K562 (cell line): ENCODE data around the gene BRWD1. TPM values are rescaled to one million over a fixed set of nuclear protein-coding genes. Genes with fewer than 3 reads are reported as not detected.
A peak's percentile ranks its signal among the peaks of the same experiment; 100 is the strongest.

Source experiments
- ATAC-seq: fragments of 200-7000 bp; cut with Tn5 transposase; 3 replicates; pipeline ENCODE4 v1.9.1; 2020; ENCODE audit warnings: moderate library complexity
- BruUV-seq: library from RNA; stranded (reverse); fragments of 400-500 nt; replicated peaks from 2 replicates; lab custom pipeline; 2021; lab: Mats Ljungman, UMichigan
- CTCF ChIA-PET: fragments of 300-600 bp; formaldehyde crosslinking; extraction: SDS; loops from one replicate; lab custom pipeline; 2021; ENCODE audit warnings: low intra/inter-chr PET ratio; lab: Yijun Ruan, JAX
- POLR2A ChIA-PET: fragments of 300-600, 350-650 bp; sonication (Branson Sonifier 250); formaldehyde crosslinking; extraction: SDS; loops from one replicate; lab custom pipeline; 2021; ENCODE audit warnings: antibody characterized with exemption, inconsistent platforms; lab: Yijun Ruan, JAX
- DNase-seq, 4 experiments: peaks; one replicate each; pipeline versions ENCODE4 v3.0.0 to v3.0.0-alpha.2; 2011 to 2018; ENCODE audit warnings: low spot score in 3 of 4, mixed read lengths in 3 of 4; ENCODE audit errors: extremely low read depth in 1 of 4
- FAIRE-seq: peaks from 2 replicates; lab custom pipeline; 2011; peaks lifted over from hg19 to GRCh38; lab: Jason Lieb, UNC
- H2AFZ ChIP-seq: 2 replicates; pipeline ENCODE4 v1.6.0; 2011; ENCODE audit warnings: low read depth, low read length, control low read depth, inconsistent platforms
- H3K27ac ChIP-seq: fragments of 200-600 bp; 3 replicates; pipeline ENCODE4 v1.8.0; 2011; ENCODE audit warnings: low read depth, mild to moderate bottlenecking, control low read depth, inconsistent platforms, low read length, moderate library complexity, mixed read lengths; ENCODE audit errors: extremely low read depth
- H3K27me3 ChIP-seq, 2 experiments: fragments of 300-600 bp in 1 of 2; 2 replicates in 1 of 2; 3 replicates in 1 of 2; pipeline versions ENCODE4 v1.6.0 to v1.8.0; 2011; ENCODE audit warnings: inconsistent platforms in 2 of 2, low read length in 2 of 2, mild to moderate bottlenecking in 1 of 2, mixed read lengths in 1 of 2, moderate library complexity in 1 of 2; ENCODE audit not compliant: control insufficient read depth in 2 of 2, insufficient read depth in 2 of 2
- H3K36me3 ChIP-seq: fragments of 300-600 bp; 3 replicates; pipeline ENCODE4 v1.8.0; 2011; ENCODE audit warnings: mild to moderate bottlenecking, low read length, inconsistent platforms; ENCODE audit not compliant: control insufficient read depth, insufficient read depth
- H3K4me1 ChIP-seq, 2 experiments: fragments of 200-600 bp in 1 of 2; replicated peaks in 1 of 2; 2 replicates in 1 of 2; 3 replicates in 1 of 2; pipeline versions ENCODE4 v1.5.1 to v1.8.0; 2011; ENCODE audit warnings: inconsistent platforms in 2 of 2, low read length in 2 of 2, mild to moderate bottlenecking in 1 of 2, mixed read lengths in 1 of 2, moderate library complexity in 1 of 2; ENCODE audit not compliant: control insufficient read depth in 2 of 2, insufficient read depth in 2 of 2
- H3K4me2 ChIP-seq: 2 replicates; pipeline ENCODE4 v1.6.1; 2011; ENCODE audit warnings: low read length, control low read depth, inconsistent platforms, mixed read lengths; ENCODE audit not compliant: insufficient read depth
- H3K4me3 ChIP-seq: fragments of 200-600 bp; sonication (generic), shearing (Covaris generic); 2 replicates; pipeline ENCODE4 v1.5.1; 2016; ENCODE audit warnings: control low read depth, inconsistent platforms
- H3K79me2 ChIP-seq: fragments of 200-600 bp; 3 replicates; pipeline ENCODE4 v1.8.0; 2011; ENCODE audit warnings: low read length, inconsistent platforms; ENCODE audit not compliant: control insufficient read depth, insufficient read depth
- H3K9ac ChIP-seq, 2 experiments: 2 replicates each; pipeline versions ENCODE4 v1.6.0 to v1.6.1; 2011; ENCODE audit warnings: low read depth in 2 of 2, low read length in 2 of 2, control low read depth in 1 of 2, inconsistent platforms in 1 of 2, mild to moderate bottlenecking in 1 of 2, mixed read lengths in 1 of 2; ENCODE audit not compliant: insufficient read depth in 1 of 2
- H3K9me1 ChIP-seq: one replicate; pipeline ENCODE4 v1.6.0; 2011; ENCODE audit warnings: inconsistent platforms, mild to moderate bottlenecking, low read length, moderate library complexity; ENCODE audit not compliant: control insufficient read depth, insufficient read depth
- H3K9me3 ChIP-seq: replicated peaks from 2 replicates; pipeline ENCODE4 v1.5.1; 2011; ENCODE audit warnings: low read depth, low read length, inconsistent platforms; ENCODE audit not compliant: control insufficient read depth, insufficient read depth
- H4K20me1 ChIP-seq: replicated peaks from 2 replicates; pipeline ENCODE4 v1.6.1; 2011; ENCODE audit warnings: low read length, inconsistent platforms, mixed read lengths; ENCODE audit not compliant: control insufficient read depth, insufficient read depth
- CCAR2 ChIP-seq: fragments of 200-400 bp; formaldehyde crosslinking; IDR thresholded peaks from 2 replicates; pipeline ENCODE4 v1.6.1; 2017; ENCODE audit warnings: mild to moderate bottlenecking, low read depth, low read length
- CHCHD3 ChIP-seq: fragments of 250-450 bp; sonication (Bioruptor Pico); IDR thresholded peaks from 2 replicates; pipeline ENCODE4 v2.1.2; 2022; ENCODE audit warnings: mild to moderate bottlenecking
- ETV5 ChIP-seq: sonication (generic); formaldehyde crosslinking; IDR thresholded peaks from 2 replicates; pipeline ENCODE4 v1.4.0; 2020; ENCODE audit warnings: low read depth, mild to moderate bottlenecking, missing genetic modification reagents
- FOXK2 ChIP-seq, 2 experiments: fragments of 450-650 bp; IDR thresholded peaks in 1 of 2; conservative IDR thresholded peaks in 1 of 2; 2 replicates each; pipeline ENCODE4 v1.6.1; 2016; ENCODE audit warnings: low read depth in 2 of 2, mild to moderate bottlenecking in 1 of 2
- MCM2 ChIP-seq: fragments of 450-650 bp; IDR thresholded peaks from 2 replicates; pipeline ENCODE4 v1.6.1; 2017; ENCODE audit warnings: low read depth, mild to moderate bottlenecking
- MYNN ChIP-seq, 2 experiments: sonication (generic); formaldehyde crosslinking in 1 of 2; IDR thresholded peaks; 2 replicates each; pipeline versions ENCODE4 v1.5.0 to v1.6.1; 2016 to 2020; ENCODE audit warnings: antibody characterized with exemption in 1 of 2, missing genetic modification reagents in 1 of 2
- PKNOX1 ChIP-seq: fragments of 450-650 bp; IDR thresholded peaks from 2 replicates; pipeline ENCODE4 v1.6.1; 2016
- RBM34 ChIP-seq: fragments of 200-400 bp; formaldehyde crosslinking; IDR thresholded peaks from 2 replicates; pipeline ENCODE4 v1.6.1; 2018; ENCODE audit warnings: low read length, borderline replicate concordance; ENCODE audit not compliant: insufficient read depth
- ZMIZ1 ChIP-seq, 2 experiments: fragments of 150-350 bp in 1 of 2; IDR thresholded peaks; 2 replicates each; pipeline ENCODE4 v1.6.1; 2012 to 2016; ENCODE audit warnings: low read depth in 2 of 2, low read length in 2 of 2, mild to moderate bottlenecking in 1 of 2, moderate library complexity in 1 of 2
- ZNF398 ChIP-seq: fragments of 250-450 bp; sonication (Bioruptor Pico); IDR thresholded peaks from 2 replicates; pipeline ENCODE4 v1.8.0; 2021; ENCODE audit warnings: moderate library complexity, mild to moderate bottlenecking, inconsistent platforms
- ZNF512 ChIP-seq: IDR thresholded peaks from 2 replicates; pipeline ENCODE4 v1.6.1; 2016; ENCODE audit warnings: missing genetic modification characterization, missing compliant biosample characterization
- WGBS: fragments of 100-300 bp; shearing (Covaris generic); methylation state at CpG from one replicate; pipeline ENCODE4 v1.1.6; 2016; ENCODE audit warnings: low coverage, mixed read lengths; ENCODE audit not compliant: insufficient coverage; ENCODE audit errors: missing lambda C conversion rate; 5-methylcytosine and 5-hydroxymethylcytosine counted together
- in situ Hi-C: fragments of 300-500 bp; cut with MboI; formaldehyde crosslinking; loops from 4 replicates; pipeline ENCODE4 v1.15.0; 2018; ENCODE audit warnings: inconsistent platforms, mixed read lengths
- intact Hi-C: fragments of 100-400 bp; cut with micrococcal nuclease; formaldehyde crosslinking; loops from 2 replicates; pipeline ENCODE4 v1.14.2; 2022
- polyA plus RNA-seq, 8 experiments: library from polyadenylated mRNA; depleted of rRNA in 4 of 8; stranded (reverse) in 5 of 8; unstranded in 3 of 8; fragments of >200 nt; fragmentation: Nextera tagmentation in 2 of 8; fragmentation: Illumina TruSeq in 1 of 8; extraction: Ambion mirVana in 2 of 8; extraction: Trizol in 1 of 8; gene quantifications; 2 replicates each; pipeline versions ENCODE4 v1.2.1 to v1.2.3, GENCODE V29; 2011 to 2014; ENCODE audit warnings: inconsistent platforms in 1 of 8, missing spikeins in 1 of 8
- total RNA-seq, 7 experiments: library from RNA; depleted of rRNA in 6 of 7; stranded (reverse); fragments of >200 nt in 6 of 7; fragmentation: Illumina TruSeq in 2 of 7; extraction: Trizol in 2 of 7; gene quantifications; 2 replicates each; pipeline versions ENCODE4 v1.2.1 to v1.2.3, GENCODE V29; 2011 to 2021; ENCODE audit warnings: low replicate concordance in 1 of 7

Gene BRWD1
- total and polyA plus RNA-seq, 9 of the 15 experiments (the other 6 are each of a cell fraction or from before 2014, with no cell fraction given): 10.1 to 60.2 (median 34.1) TPM

DNA sequence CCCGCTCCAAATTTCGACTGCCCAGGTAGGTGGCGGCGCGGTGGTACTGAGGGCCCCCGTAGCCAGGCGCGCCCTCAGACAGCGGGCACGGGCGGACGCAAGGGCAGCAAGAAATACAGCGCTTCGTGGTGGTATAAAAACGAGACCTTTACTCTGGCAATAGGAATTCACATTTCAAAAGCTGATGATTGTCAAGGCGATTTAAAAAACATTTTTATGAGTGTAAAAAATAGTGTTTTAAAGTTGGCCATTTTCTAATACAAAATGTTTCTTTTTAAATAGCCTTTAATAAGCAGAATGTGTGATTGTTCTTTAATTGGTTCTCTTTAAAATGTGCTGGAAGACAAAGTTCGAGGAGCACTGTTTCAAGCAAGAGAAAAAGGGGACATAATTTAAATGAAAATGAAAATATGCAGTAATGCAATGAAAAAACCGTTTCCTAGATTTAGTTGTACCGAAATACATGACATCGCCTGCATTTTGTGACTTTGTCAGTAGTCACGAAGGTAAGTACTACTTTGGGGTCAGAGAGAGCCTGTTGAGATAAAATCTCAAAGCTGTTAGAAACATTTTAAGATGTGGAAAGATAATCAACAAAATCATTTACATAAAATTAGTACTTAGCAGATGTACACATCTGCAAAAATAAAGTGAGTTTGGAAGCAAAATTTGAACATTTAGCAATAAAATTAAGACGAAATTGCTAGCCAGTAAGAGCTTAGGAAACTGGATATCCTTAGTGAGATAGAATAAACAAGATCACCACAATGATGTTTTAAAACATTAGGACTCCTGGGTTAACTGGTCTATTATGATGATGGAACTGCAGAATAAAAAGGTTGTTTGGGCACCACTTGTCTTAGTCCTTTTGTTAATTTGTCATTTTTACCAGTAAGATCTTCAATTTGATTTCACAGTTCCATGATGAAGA lies 129.1 kb downstream of the BRWD1 start:
- H3K27ac ChIP-seq: peak overlapping the region; percentile 93
- H3K36me3 ChIP-seq: peaks cover 28% of the 10 kb centered on the region
- H3K9me1 ChIP-seq: no peaks in the 10 kb centered on the region
- POLR2A ChIA-PET: interaction anchor here (0.6 to 2.6 kb wide), 24 partner anchors 8 to 278 kb away, joined by 3 to 19 read pairs (median 4); partner anchors contain the start of gene HMGN1
- no peaks in the 10 kb centered on the region; the same call in 1 of the 2 replicates for H4K20me1 ChIP-seq
- peaks cover 8 to 11% of the 10 kb centered on the region in 2 experiments; a peak in 4 of 5 replicates for H3K4me1 ChIP-seq
- FAIRE-seq (peak; percentile 29), DNase-seq (peak in 1 of 4 experiments; percentile 42), ATAC-seq (no peak)
- peak overlapping the region; percentile 85 for H2AFZ ChIP-seq
- H3K9me3 ChIP-seq: no peaks in the 10 kb centered on the region
- CTCF ChIA-PET: no interaction called here
- H3K9ac ChIP-seq: peak overlapping the region; percentile 95 to 100
- WGBS: under 1% methylated on average over 22 of the region's 22 CpGs
- no peaks in the 10 kb centered on the region for H3K27me3 ChIP-seq
- peak overlapping the region; percentile 92 for H3K4me2 ChIP-seq
- BruUV-seq: TSS peak; percentile 78
- H3K79me2 ChIP-seq: peaks cover 52% of the 10 kb centered on the region
- in situ Hi-C loops: no loop called here
- peak overlapping the region; percentile 82 for H3K4me3 ChIP-seq
- intact Hi-C loops: loop anchor here (5.0 to 10.0 kb wide), 3 partner anchors 130 to 258 kb away; partner anchors contain the start of gene BRWD1
- TF ChIP-seq MYNN (IDR thresholded peaks at IDR 0.05) (peak; percentile 68), MYNN (CRISPR knock-in tag; IDR thresholded peaks at IDR 0.05) (no peak), ETV5 (CRISPR knock-in tag) (no peak), MCM2 (no peak), CHCHD3 (CRISPR knock-in tag) (no peak), ZNF398 (CRISPR knock-in tag) (no peak), RBM34 (no peak), PKNOX1 (no peak), ZNF512 (tag) (peak; percentile 15; the same call in 1 of the 2 replicates), ZMIZ1 (IDR thresholded peaks at IDR 0.05; ENCODE audit: low read depth in 2 of 2, low read length in 2 of 2) (no peak), FOXK2 (conservative IDR thresholded peaks at IDR 0.05 in 1 of 2, IDR thresholded peaks at IDR 0.05 in 1 of 2; ENCODE audit: low read depth in 2 of 2) (no peak), CCAR2 (no peak)
